ENCODE measurements around the gene ACTRT2. TPM values are rescaled to one million over a fixed set of nuclear protein-coding genes. Genes with fewer than 3 reads are reported as not detected.

Gene ACTRT2
- polyA plus RNA-seq, 1 experiment = not detected

GRCh38 chr1:3017440-3018050, 3.7 kb upstream of the ACTRT2 start:
- Histone ChIP-seq H3K4me3 (ENCODE audit: low read depth, low read length) (no peak overlapping the region), H3K27me3 (ENCODE audit: control insufficient read depth, insufficient read depth, low read length) (no peaks in the 10 kb centered on the region), H3K36me3 (ENCODE audit: control insufficient read depth, insufficient read depth, low read length) (no peaks in the 10 kb centered on the region)
- TF ChIP-seq, protein P1, sequence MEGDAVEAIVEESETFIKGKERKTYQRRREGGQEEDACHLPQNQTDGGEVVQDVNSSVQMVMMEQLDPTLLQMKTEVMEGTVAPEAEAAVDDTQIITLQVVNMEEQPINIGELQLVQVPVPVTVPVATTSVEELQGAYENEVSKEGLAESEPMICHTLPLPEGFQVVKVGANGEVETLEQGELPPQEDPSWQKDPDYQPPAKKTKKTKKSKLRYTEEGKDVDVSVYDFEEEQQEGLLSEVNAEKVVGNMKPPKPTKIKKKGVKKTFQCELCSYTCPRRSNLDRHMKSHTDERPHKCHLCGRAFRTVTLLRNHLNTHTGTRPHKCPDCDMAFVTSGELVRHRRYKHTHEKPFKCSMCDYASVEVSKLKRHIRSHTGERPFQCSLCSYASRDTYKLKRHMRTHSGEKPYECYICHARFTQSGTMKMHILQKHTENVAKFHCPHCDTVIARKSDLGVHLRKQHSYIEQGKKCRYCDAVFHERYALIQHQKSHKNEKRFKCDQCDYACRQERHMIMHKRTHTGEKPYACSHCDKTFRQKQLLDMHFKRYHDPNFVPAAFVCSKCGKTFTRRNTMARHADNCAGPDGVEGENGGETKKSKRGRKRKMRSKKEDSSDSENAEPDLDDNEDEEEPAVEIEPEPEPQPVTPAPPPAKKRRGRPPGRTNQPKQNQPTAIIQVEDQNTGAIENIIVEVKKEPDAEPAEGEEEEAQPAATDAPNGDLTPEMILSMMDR (IDR thresholded peaks at IDR 0.05; ENCODE audit: insufficient read depth, low read depth, low read length) = no peak
- CTCF ChIA-PET = no interaction called here
- POLR2A ChIA-PET = no interaction called here
- no peak for DNase-seq (ENCODE audit: low read depth)

- H3K27me3 ChIP-seq (ENCODE audit: control insufficient read depth, insufficient read depth, low read length) = no peaks in the 10 kb centered on the region
- POLR2A ChIA-PET = no interaction called here
- DNase-seq (ENCODE audit: low read depth) = no peak
Measured at GRCh38 chr1:3018051-3018471, 3.2 kb upstream of the ACTRT2 start.

GRCh38 chr1:3018576-3018975, 2.7 kb upstream of the ACTRT2 start:
- Histone ChIP-seq H3K4me3 (ENCODE audit: low read depth, low read length) (no peak overlapping the region), H3K27me3 (ENCODE audit: control insufficient read depth, insufficient read depth, low read length) (no peaks in the 10 kb centered on the region), H3K36me3 (ENCODE audit: control insufficient read depth, insufficient read depth, low read length) (no peaks in the 10 kb centered on the region)
- TF ChIP-seq, protein P1 (IDR thresholded peaks at IDR 0.05; ENCODE audit: insufficient read depth, low read depth, low read length) = no peak
- CTCF ChIA-PET = no interaction called here
- DNase-seq (ENCODE audit: low read depth) = no peak
- POLR2A ChIA-PET = no interaction called here

More at GRCh38 chr1:3018051-3018471, 3.2 kb upstream of the ACTRT2 start:
- no peaks in the 10 kb centered on the region for H3K36me3 ChIP-seq (ENCODE audit: control insufficient read depth, insufficient read depth, low read length)
- CTCF ChIA-PET = no interaction called here
- TF ChIP-seq, protein P1 (IDR thresholded peaks at IDR 0.05; ENCODE audit: insufficient read depth, low read depth, low read length) = no peak
- no peak overlapping the region for H3K4me3 ChIP-seq (ENCODE audit: low read depth, low read length)

- ChIA-PET POLR2A (no interaction called here), CTCF (no interaction called here)
- Histone ChIP-seq H3K27me3 (ENCODE audit: control insufficient read depth, insufficient read depth, low read length) (no peaks in the 10 kb centered on the region), H3K36me3 (ENCODE audit: control insufficient read depth, insufficient read depth, low read length) (no peaks in the 10 kb centered on the region), H3K4me3 (ENCODE audit: low read depth, low read length) (no peak overlapping the region)
- TF ChIP-seq, protein P1 (IDR thresholded peaks at IDR 0.05; ENCODE audit: insufficient read depth, low read depth, low read length) = no peak
- no peak for DNase-seq (ENCODE audit: low read depth)
Measured at GRCh38 chr1:3019007-3019515, 2.2 kb upstream of the ACTRT2 start.

DNA sequence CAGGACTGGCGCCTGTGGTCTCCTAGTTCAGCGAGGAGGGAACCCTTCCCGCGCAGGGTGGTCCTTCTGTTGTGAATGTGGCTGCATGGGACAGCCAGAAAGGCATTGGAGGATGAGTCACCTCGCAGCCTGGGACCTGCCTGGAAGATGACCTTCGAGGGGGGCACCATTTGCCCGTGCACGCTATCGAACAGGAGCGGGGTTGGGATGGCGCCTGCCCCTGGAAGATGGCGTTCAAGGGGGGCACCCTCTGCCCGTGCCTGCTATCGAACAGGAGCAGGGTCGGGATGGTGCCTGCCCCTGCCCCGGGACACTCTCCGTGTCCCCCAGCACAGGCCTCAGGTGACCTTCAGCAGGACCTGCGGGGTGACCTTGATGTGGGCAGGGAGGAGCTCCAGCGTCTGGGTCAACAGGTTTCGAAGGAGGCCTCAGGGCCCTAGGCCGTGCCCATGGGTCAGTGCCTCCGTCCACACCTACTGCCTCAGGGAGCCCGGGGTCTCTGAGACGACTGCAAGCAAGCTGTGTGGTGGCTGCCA, 1.7 kb upstream of the ACTRT2 start:
- Histone ChIP-seq H3K27me3 (ENCODE audit: control insufficient read depth, insufficient read depth, low read length) (no peaks in the 10 kb centered on the region), H3K4me3 (ENCODE audit: low read depth, low read length) (no peak overlapping the region), H3K36me3 (ENCODE audit: control insufficient read depth, insufficient read depth, low read length) (no peaks in the 10 kb centered on the region)
- TF ChIP-seq, protein P1 (IDR thresholded peaks at IDR 0.05; ENCODE audit: insufficient read depth, low read depth, low read length) = no peak
- CTCF ChIA-PET = no interaction called here
- DNase-seq (ENCODE audit: low read depth) = no peak
- POLR2A ChIA-PET = no interaction called here

All from BJ (cell line).